Astrocyte of the spinal cord (primary cell): ENCODE measurements around the gene CEP76.

Experiments used
- DNase-seq: peaks from one replicate; pipeline ENCODE4 v3.0.0; 2011; ENCODE audit warnings: low read depth, low spot score
- H3K4me3 ChIP-seq: 2 replicates; pipeline ENCODE4 v1.5.1; 2011; ENCODE audit warnings: low read depth, mild to moderate bottlenecking, low read length, moderate library complexity
- CTCF ChIP-seq: IDR thresholded peaks from 2 replicates; pipeline ENCODE4 v1.5.1; 2012; ENCODE audit warnings: low read depth, mild to moderate bottlenecking, low read length, inconsistent platforms
- in situ Hi-C: cut with HindIII; loops from 2 replicates; pipeline ENCODE4 v1.10.0; 2017; ENCODE audit warnings: low sequenced_read_pairs

The CEP76 gene

GRCh38 chr18:12703664-12704063 lies 1.1 kb upstream of the CEP76 start:
- peak overlapping the region; percentile 95 for H3K4me3 ChIP-seq
- in situ Hi-C loops, result no loop called here
- DNase-seq, result peak; percentile 15
- TF ChIP-seq CTCF, result no peak

GRCh38 chr18:12703096-12703567 lies 609 bp upstream of the CEP76 start:
- in situ Hi-C loops, result no loop called here
- TF ChIP-seq CTCF, result no peak
- DNase-seq, result no peak
- H3K4me3 ChIP-seq, result peak overlapping the region; percentile 95

- peak overlapping the region; percentile 95 for H3K4me3 ChIP-seq
- DNase-seq, result no peak
- no peak for TF ChIP-seq CTCF
- in situ Hi-C loops, result no loop called here
Measured at GRCh38 chr18:12701161-12701560, 1.4 kb downstream of the CEP76 start.

GRCh38 chr18:12699747-12700146 lies 2.8 kb downstream of the CEP76 start:
- DNase-seq, result no peak
- H3K4me3 ChIP-seq, result no peak overlapping the region
- TF ChIP-seq CTCF, result no peak
- in situ Hi-C loops, result no loop called here

GRCh38 chr18:12694032-12694431 lies 8.5 kb downstream of the CEP76 start:
- DNase-seq, result no peak
- no peak overlapping the region for H3K4me3 ChIP-seq
- TF ChIP-seq CTCF, result no peak
- in situ Hi-C loops, result no loop called here

GRCh38 chr18:12692206-12692605 lies 10.3 kb downstream of the CEP76 start:
- in situ Hi-C loops, result no loop called here
- no peak for TF ChIP-seq CTCF
- DNase-seq, result no peak
- no peak overlapping the region for H3K4me3 ChIP-seq
